ENCODE measurements around the gene RNF113A. TPM values are rescaled to one million over a fixed set of nuclear protein-coding genes. Genes with fewer than 3 reads are reported as not detected.
A peak's percentile ranks its signal among the peaks of the same experiment; 100 is the strongest.
"Not testable (repeated sequence)": the region's sequence is repeated elsewhere in the genome, so short reads cannot be mapped to it uniquely, and the experiment has no call there.

The RNF113A gene
- total RNA-seq, 2 donors from 2014 or later: 9.3 to 9.8 TPM

DNA sequence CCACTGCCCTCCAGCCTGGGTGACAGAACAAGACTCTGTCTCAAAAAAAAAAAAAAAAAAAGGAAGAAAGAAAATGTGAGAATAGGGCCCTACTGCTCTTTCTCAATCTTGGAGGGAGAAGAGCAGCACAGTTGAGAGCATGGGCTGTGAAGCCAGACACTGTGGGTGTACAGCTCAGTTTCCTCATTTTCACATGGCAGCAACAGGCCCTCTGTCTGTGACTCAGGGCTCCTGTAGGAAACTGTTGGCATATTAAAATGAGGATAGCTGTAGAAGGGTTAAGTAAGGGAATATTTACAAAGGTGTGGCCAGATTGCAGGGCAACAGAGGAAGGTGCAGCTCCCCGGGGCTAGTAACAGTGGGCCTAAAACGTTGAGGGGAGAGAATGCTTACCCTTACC lies 27.6 kb upstream of the RNF113A start:
- 42% methylated on average over 2 of the region's 2 CpGs; no CpG with 5 or more reads in 1 of the 2 experiments for WGBS, 2 experiments (ENCODE audit: insufficient coverage in 1 of 2, insufficient read length in 1 of 2)
- Histone ChIP-seq H3K4me3 (ENCODE audit: low read length) (no peak overlapping the region), H3K9me3 (ENCODE audit: control insufficient read depth, low read length) (no peaks in the 10 kb centered on the region), H3K27ac (ENCODE audit: low read depth, low read length) (no peak overlapping the region), H3K9ac (ENCODE audit: extremely low read depth, low read length, poor library complexity, severe bottlenecking) (no peak overlapping the region), H3K4me1 (ENCODE audit: control insufficient read depth, insufficient read depth, low read length) (no peaks in the 10 kb centered on the region), H3K27me3 (ENCODE audit: control insufficient read depth, insufficient read depth, low read length, poor library complexity, severe bottlenecking) (no peaks in the 10 kb centered on the region), H3K36me3 (ENCODE audit: control insufficient read depth, insufficient read depth, low read length) (no peaks in the 10 kb centered on the region)
- Mint-ChIP-seq H3K27ac (no peak overlapping the region), H3K9me3 (peaks cover 47% of the 10 kb centered on the region), H3K27me3 (ENCODE audit: insufficient read depth) (no peaks in the 10 kb centered on the region), H3K4me1 (no peaks in the 10 kb centered on the region), H3K4me3 (no peak overlapping the region), H3K36me3 (ENCODE audit: low read depth) (no peaks in the 10 kb centered on the region)
- TF ChIP-seq, protein P1, sequence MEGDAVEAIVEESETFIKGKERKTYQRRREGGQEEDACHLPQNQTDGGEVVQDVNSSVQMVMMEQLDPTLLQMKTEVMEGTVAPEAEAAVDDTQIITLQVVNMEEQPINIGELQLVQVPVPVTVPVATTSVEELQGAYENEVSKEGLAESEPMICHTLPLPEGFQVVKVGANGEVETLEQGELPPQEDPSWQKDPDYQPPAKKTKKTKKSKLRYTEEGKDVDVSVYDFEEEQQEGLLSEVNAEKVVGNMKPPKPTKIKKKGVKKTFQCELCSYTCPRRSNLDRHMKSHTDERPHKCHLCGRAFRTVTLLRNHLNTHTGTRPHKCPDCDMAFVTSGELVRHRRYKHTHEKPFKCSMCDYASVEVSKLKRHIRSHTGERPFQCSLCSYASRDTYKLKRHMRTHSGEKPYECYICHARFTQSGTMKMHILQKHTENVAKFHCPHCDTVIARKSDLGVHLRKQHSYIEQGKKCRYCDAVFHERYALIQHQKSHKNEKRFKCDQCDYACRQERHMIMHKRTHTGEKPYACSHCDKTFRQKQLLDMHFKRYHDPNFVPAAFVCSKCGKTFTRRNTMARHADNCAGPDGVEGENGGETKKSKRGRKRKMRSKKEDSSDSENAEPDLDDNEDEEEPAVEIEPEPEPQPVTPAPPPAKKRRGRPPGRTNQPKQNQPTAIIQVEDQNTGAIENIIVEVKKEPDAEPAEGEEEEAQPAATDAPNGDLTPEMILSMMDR (conservative IDR thresholded peaks at IDR 0.05): no peak
- DNase-seq: no peak

DNA sequence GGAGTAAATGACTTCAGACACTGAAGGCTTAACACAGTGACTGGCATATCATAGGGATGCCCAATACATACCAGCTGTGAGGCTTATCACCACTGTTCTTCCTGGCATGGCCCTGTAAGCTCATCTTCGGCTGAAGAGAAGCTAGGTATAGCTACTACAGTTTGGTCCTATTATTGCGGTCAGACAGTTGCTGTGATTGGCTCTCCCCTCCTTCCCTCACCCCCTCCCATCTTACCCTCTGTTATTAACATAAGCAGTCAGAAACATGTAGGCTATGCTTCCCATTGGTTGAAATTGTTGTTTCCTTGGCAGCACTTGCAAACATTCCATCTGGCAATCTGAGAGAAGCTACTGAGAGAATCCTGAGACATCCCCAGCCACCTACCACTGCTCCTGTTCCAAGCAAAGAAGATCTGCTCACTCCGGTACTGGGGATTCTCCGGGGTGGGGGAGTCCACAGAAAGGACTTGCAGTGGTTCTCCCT lies 24.4 kb upstream of the RNF113A start, which contains the start of gene AKAP14:
Gene AKAP14 (plus strand): TSS at position 51 of the 484 bp plus-strand sequence. CDS start 7,331 bp downstream, outside the sequence.
- H3K27ac Mint-ChIP-seq: no peak within 1 kb of the TSS
- Histone ChIP-seq H3K36me3 (ENCODE audit: control insufficient read depth, insufficient read depth, low read length) (no peaks in the 10 kb centered on the region), H3K27me3 (ENCODE audit: control insufficient read depth, insufficient read depth, low read length, poor library complexity, severe bottlenecking) (no peaks in the 10 kb centered on the region), H3K9ac (ENCODE audit: extremely low read depth, low read length, poor library complexity, severe bottlenecking) (no peak within 1 kb of the TSS), H3K9me3 (ENCODE audit: control insufficient read depth, low read length) (no peaks in the 10 kb centered on the region), H3K4me1 (ENCODE audit: control insufficient read depth, insufficient read depth, low read length) (no peaks in the 10 kb centered on the region), H3K27ac (ENCODE audit: low read depth, low read length) (no peak within 1 kb of the TSS), H3K4me3 (ENCODE audit: low read length) (no peak within 1 kb of the TSS)
- no peaks in the 10 kb centered on the region for H3K27me3 Mint-ChIP-seq (ENCODE audit: insufficient read depth)
- 65% methylated on average over 4 of the region's 4 CpGs; no CpG with 5 or more reads in 1 of the 2 experiments for WGBS, 2 experiments (ENCODE audit: insufficient coverage in 1 of 2, insufficient read length in 1 of 2)
- H3K4me1 Mint-ChIP-seq: no peaks in the 10 kb centered on the region
- peak; percentile 58 for DNase-seq
- TF ChIP-seq, protein P1 (conservative IDR thresholded peaks at IDR 0.05): no peak
- H3K9me3 Mint-ChIP-seq: peaks cover 52% of the 10 kb centered on the region
- no peaks in the 10 kb centered on the region for H3K36me3 Mint-ChIP-seq (ENCODE audit: low read depth)
- H3K4me3 Mint-ChIP-seq: no peak within 1 kb of the TSS

DNA sequence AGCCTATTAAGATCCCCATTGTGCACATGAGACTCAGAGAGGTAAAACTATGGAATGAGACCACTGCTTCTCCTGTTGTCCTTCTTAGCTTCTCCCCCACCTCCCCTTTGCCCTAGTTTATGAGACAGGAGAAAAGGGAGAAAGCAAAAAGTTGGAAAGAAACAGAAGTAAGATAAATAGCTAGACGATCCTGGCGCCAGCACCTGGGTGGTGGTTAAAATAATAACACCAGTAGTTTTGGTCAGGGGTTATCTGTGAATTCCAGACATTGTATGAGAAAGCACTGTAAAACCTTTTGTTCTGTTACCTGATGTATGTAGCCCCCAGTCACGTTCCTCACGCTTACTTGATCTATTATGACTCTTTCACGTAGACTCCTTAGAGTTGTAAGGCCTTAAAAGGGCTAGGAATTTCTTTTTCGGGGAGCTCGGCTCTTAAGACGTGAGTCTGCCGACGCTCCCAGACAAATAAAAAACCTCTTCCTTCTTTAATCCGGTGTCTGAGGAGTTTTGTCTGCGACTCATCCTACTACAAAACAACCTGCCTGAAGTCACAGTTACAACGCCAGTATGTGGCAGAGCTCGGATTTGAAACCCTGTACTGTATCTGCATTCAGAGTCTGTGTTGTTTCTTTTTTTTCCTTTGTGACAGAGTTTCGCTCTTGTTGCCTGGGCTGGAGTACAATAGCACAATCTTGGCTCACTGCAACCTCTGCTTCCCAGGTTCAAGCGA lies 20.6 kb upstream of the RNF113A start:
- not testable (repeated sequence) for H3K4me3 Mint-ChIP-seq
- 87 to 94% methylated on average over 3 to 16 of the region's 16 CpGs for WGBS, 2 experiments (ENCODE audit: insufficient coverage in 1 of 2, insufficient read length in 1 of 2)

DNA sequence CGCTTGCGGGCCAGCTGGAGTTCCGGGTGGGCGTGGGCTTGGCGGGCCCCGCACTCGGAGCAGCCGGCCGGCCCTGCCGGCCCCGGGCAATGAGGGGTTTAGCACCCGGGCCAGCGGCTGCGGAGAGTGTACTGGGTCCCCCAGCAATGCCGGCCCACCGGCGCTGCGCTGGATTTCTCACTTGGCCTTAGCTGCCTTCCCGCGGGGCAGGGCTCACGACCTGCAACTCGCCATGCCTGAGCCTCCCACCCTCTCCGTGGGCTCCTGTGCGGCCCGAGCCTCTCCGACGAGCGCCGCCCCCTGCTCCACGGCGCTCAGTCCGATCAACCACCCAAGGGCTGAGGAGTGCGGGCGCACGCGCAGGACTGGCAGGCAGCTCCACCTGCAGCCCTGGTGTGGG lies 19.1 kb upstream of the RNF113A start:
- not testable (repeated sequence) for H3K4me1 Mint-ChIP-seq; H3K27ac ChIP-seq (ENCODE audit: low read depth, low read length); H3K4me3 Mint-ChIP-seq; H3K4me3 ChIP-seq (ENCODE audit: low read length); H3K9ac ChIP-seq (ENCODE audit: extremely low read depth, low read length, poor library complexity, severe bottlenecking); H3K36me3 Mint-ChIP-seq (ENCODE audit: low read depth); H3K27me3 Mint-ChIP-seq (ENCODE audit: insufficient read depth); H3K9me3 ChIP-seq (ENCODE audit: control insufficient read depth, low read length); H3K27ac Mint-ChIP-seq; H3K27me3 ChIP-seq (ENCODE audit: control insufficient read depth, insufficient read depth, low read length, poor library complexity, severe bottlenecking); DNase-seq; H3K36me3 ChIP-seq (ENCODE audit: control insufficient read depth, insufficient read depth, low read length); H3K4me1 ChIP-seq (ENCODE audit: control insufficient read depth, insufficient read depth, low read length)
- H3K9me3 Mint-ChIP-seq: peaks cover 46% of the 10 kb centered on the region
- 99 to 100% methylated on average over 2 to 25 of the region's 36 CpGs for WGBS, 2 experiments (ENCODE audit: insufficient coverage in 1 of 2, insufficient read length in 1 of 2)

More for the DNA sequence above, 20.6 kb upstream of the RNF113A start:
- not testable (repeated sequence) for H3K36me3 Mint-ChIP-seq (ENCODE audit: low read depth); H3K36me3 ChIP-seq (ENCODE audit: control insufficient read depth, insufficient read depth, low read length); H3K9ac ChIP-seq (ENCODE audit: extremely low read depth, low read length, poor library complexity, severe bottlenecking); H3K27me3 Mint-ChIP-seq (ENCODE audit: insufficient read depth); H3K4me1 Mint-ChIP-seq; H3K27ac Mint-ChIP-seq; DNase-seq; H3K27me3 ChIP-seq (ENCODE audit: control insufficient read depth, insufficient read depth, low read length, poor library complexity, severe bottlenecking); H3K27ac ChIP-seq (ENCODE audit: low read depth, low read length); H3K4me1 ChIP-seq (ENCODE audit: control insufficient read depth, insufficient read depth, low read length); H3K9me3 ChIP-seq (ENCODE audit: control insufficient read depth, low read length); H3K4me3 ChIP-seq (ENCODE audit: low read length)
- peaks cover 44% of the 10 kb centered on the region for H3K9me3 Mint-ChIP-seq
